ENCODE results near the gene FRRS1. TPM values are rescaled to one million over a fixed set of nuclear protein-coding genes. Genes with fewer than 3 reads are reported as not detected.

FRRS1 gene
- total RNA-seq, 6 experiments from 2014 or later, result 0.22 to 1.1 (median 0.41) TPM

DNA sequence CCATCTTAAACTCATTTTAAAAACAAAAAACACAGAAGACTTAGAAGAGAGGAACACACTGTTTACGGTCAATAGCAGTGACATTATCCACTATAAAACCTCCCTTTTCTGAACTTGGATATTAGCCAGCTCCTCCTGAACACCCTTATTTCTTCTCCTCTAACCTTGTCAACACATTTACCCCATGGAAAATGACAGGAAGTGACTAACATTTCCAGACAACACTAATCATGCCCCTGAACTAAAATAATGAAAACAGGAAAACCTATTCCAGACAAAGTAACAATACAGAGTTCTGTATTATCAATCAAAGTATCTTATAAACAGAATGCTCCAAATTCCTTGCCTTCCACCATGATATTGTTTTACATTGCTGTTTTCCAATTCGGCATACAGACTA lies 75.3 kb downstream of the FRRS1 start:
- Mint-ChIP-seq H3K27me3 (ENCODE audit: insufficient read depth) (peaks cover 9% of the 10 kb centered on the region), H3K4me3 (no peak overlapping the region)

DNA sequence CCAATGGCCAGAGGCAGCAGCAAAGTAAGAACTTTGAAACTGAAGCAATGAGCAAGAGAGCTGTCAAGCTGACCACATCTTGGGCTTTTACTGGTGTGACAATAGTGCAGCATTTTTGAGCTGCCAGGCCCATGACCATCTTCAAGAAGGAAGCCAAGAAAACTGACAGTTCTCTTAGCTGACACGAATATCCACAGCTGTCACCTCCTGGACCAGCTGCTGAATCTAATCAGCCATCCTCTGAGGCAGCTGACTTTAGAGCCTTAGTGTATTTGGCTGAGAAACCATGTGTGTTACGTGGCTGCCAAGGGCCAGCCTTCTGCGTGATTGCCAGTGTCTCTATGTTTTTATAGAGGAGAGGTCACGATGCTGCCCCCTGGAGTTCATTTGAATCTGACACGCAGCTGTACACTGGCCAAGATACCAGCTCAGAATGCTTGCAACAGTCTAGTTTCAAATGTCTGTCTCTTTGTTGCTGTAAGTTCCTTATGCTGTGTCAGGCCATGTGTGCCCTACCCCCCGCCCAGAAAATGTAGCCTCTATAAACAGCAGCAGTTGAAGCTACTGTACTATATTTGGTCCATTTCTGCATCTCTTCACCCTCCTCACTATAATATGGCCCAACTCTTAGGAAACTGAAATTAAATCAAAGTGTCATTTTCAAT lies 80.8 kb downstream of the FRRS1 start:
- H3K36me3 Mint-ChIP-seq (ENCODE audit: low read depth), result no peaks in the 10 kb centered on the region
- DNase-seq, result peak; percentile 70
- H3K9me3 Mint-ChIP-seq, result no peaks in the 10 kb centered on the region
- no peak overlapping the region for H3K4me3 Mint-ChIP-seq
- peaks cover 8% of the 10 kb centered on the region; the same call in 1 of the 2 replicates for H3K27me3 Mint-ChIP-seq (ENCODE audit: insufficient read depth)
- H3K27ac Mint-ChIP-seq, result 0 out of 2 replicates have a peak overlapping the region, but pooled peaks have one; percentile 26
- peaks cover 19% of the 10 kb centered on the region for H3K4me1 Mint-ChIP-seq (ENCODE audit: low read depth)
- TF ChIP-seq, protein P1, sequence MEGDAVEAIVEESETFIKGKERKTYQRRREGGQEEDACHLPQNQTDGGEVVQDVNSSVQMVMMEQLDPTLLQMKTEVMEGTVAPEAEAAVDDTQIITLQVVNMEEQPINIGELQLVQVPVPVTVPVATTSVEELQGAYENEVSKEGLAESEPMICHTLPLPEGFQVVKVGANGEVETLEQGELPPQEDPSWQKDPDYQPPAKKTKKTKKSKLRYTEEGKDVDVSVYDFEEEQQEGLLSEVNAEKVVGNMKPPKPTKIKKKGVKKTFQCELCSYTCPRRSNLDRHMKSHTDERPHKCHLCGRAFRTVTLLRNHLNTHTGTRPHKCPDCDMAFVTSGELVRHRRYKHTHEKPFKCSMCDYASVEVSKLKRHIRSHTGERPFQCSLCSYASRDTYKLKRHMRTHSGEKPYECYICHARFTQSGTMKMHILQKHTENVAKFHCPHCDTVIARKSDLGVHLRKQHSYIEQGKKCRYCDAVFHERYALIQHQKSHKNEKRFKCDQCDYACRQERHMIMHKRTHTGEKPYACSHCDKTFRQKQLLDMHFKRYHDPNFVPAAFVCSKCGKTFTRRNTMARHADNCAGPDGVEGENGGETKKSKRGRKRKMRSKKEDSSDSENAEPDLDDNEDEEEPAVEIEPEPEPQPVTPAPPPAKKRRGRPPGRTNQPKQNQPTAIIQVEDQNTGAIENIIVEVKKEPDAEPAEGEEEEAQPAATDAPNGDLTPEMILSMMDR (IDR thresholded peaks at IDR 0.05), result peak; percentile 82

More for the DNA sequence above, 75.3 kb downstream of the FRRS1 start:
- TF ChIP-seq, protein P1 (IDR thresholded peaks at IDR 0.05), result no peak
- DNase-seq, result no peak
- Mint-ChIP-seq H3K27ac (no peak overlapping the region), H3K4me1 (ENCODE audit: low read depth) (no peaks in the 10 kb centered on the region), H3K9me3 (no peaks in the 10 kb centered on the region), H3K36me3 (ENCODE audit: low read depth) (no peaks in the 10 kb centered on the region)

DNA sequence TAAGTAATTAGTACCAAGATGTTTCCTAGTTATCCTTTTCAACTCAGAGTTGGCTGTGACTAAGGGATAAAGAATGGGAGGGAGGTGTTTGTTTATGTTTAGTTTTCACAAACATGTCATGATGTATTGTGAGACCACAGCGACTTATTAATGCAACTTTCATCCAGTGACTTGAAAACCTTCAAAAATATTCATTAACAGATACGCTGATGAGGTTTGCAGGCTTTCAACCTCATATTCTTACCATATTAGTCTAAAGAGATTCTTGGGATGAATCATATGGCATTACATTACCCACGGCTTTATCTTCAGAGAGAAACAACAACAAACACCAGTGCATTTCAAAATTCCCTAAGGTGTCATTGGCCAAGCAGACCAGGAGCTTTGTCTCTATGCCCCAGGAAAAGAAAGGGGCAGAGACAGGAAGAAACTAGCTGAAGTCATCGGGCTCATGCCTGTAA lies 84.1 kb downstream of the FRRS1 start:
- TF ChIP-seq, protein P1 (IDR thresholded peaks at IDR 0.05), result no peak
- no peaks in the 10 kb centered on the region for H3K9me3 Mint-ChIP-seq
- no peak overlapping the region for H3K4me3 Mint-ChIP-seq
- no peaks in the 10 kb centered on the region for H3K36me3 Mint-ChIP-seq (ENCODE audit: low read depth)
- peaks cover 19% of the 10 kb centered on the region for H3K4me1 Mint-ChIP-seq (ENCODE audit: low read depth)
- H3K27ac Mint-ChIP-seq, result no peak overlapping the region
- peaks cover 3% of the 10 kb centered on the region; the same call in 1 of the 2 replicates for H3K27me3 Mint-ChIP-seq (ENCODE audit: insufficient read depth)
- DNase-seq, result peak; percentile 53

DNA sequence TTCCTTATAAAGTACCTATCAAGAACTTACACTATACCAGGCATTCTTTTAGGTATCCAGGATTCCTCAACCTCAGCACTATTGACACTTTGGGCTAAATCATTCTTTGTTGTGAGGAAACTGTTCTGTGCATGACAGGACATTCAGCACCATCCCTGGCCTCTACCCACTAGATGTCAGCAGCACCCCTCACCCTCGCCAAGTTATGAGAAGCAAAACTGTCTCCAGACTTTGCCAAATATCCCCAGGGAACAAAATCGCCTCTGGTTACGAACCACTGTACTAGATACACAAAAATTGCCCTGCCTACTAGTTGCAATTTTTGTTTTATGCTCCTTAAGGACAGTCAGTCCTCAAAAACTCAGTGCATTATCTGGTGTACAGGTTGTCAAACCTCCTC lies 84.9 kb downstream of the FRRS1 start:
- no peaks in the 10 kb centered on the region for H3K9me3 Mint-ChIP-seq
- peaks cover 19% of the 10 kb centered on the region for H3K4me1 Mint-ChIP-seq (ENCODE audit: low read depth)
- peaks cover 3% of the 10 kb centered on the region for H3K27me3 Mint-ChIP-seq (ENCODE audit: insufficient read depth)
- no peak overlapping the region for H3K4me3 Mint-ChIP-seq
- DNase-seq, result no peak
- no peaks in the 10 kb centered on the region for H3K36me3 Mint-ChIP-seq (ENCODE audit: low read depth)
- TF ChIP-seq, protein P1 (IDR thresholded peaks at IDR 0.05), result no peak
- H3K27ac Mint-ChIP-seq, result no peak overlapping the region

DNA sequence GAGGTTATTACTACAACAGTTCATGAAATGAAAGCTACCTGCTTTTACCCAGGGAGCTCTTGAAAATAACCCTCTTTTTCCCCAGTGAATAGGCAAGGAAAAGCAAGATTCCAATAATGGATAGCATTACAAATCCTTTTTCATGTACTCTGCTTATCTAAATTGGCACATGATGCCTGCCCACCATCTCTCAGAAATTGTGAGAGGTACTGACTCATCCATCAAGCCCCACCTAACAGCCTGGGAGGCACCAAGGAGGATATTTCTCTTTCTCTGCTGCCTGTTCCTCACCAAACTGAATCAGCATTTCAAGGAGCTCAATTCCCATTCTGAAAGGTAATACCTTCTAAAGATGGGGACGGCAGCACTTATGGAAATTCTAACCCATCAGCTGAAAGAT lies 86.2 kb downstream of the FRRS1 start:
- H3K4me1 Mint-ChIP-seq (ENCODE audit: low read depth), result peaks cover 12% of the 10 kb centered on the region
- TF ChIP-seq, protein P1 (IDR thresholded peaks at IDR 0.05), result no peak
- no peaks in the 10 kb centered on the region for H3K36me3 Mint-ChIP-seq (ENCODE audit: low read depth)
- no peak overlapping the region for H3K4me3 Mint-ChIP-seq
- no peaks in the 10 kb centered on the region for H3K9me3 Mint-ChIP-seq
- no peak overlapping the region for H3K27ac Mint-ChIP-seq
- peaks cover 3% of the 10 kb centered on the region for H3K27me3 Mint-ChIP-seq (ENCODE audit: insufficient read depth)
- DNase-seq, result no peak
